Upper lobe of right lung (tissue), 1 donor: Measurements from ENCODE around the gene MYZAP. TPM values are rescaled to one million over a fixed set of nuclear protein-coding genes. Genes with fewer than 3 reads are reported as not detected.

Experiments
- ATAC-seq: fragments of 200-7000 bp; cut with Tn5 transposase; one replicate; pipeline ENCODE4 v1.9.1; 2020; ENCODE audit warnings: mild to moderate bottlenecking, moderate library complexity
- DNase-seq: peaks from one replicate; pipeline ENCODE4 v3.0.0-alpha.2; 2020
- H3K27ac ChIP-seq: fragments of 200-600 bp; one replicate; pipeline ENCODE4 v1.8.0; 2022
- H3K27me3 ChIP-seq: fragments of 200-600 bp; one replicate; pipeline ENCODE4 v1.8.0; 2022; ENCODE audit warnings: mild to moderate bottlenecking
- H3K36me3 ChIP-seq: fragments of 200-600 bp; one replicate; pipeline ENCODE4 v1.8.0; 2022
- H3K4me1 ChIP-seq: fragments of 200-600 bp; one replicate; pipeline ENCODE4 v1.8.0; 2022
- H3K4me3 ChIP-seq: fragments of 200-600 bp; one replicate; pipeline ENCODE4 v1.8.0; 2022; ENCODE audit warnings: mild to moderate bottlenecking
- H3K9me3 ChIP-seq: fragments of 200-600 bp; one replicate; pipeline ENCODE4 v1.8.0; 2022
- intact Hi-C: fragments of 100-400 bp; cut with DNase I; formaldehyde crosslinking; loops from one replicate; pipeline ENCODE4 v1.11.0; 2022
- total RNA-seq: library from RNA; stranded (reverse); fragmentation: NEBNext Ultra II Directional; extraction: Animal tissue kit (Norgen Biotek cat#: 25700); gene quantifications from one replicate; pipeline ENCODE4 v1.2.1, GENCODE V29; 2021
- TF ChIP-seq, protein P1 (sequence below): fragments of 200-600 bp; IDR thresholded peaks from one replicate; pipeline ENCODE4 v1.8.0; 2022; ENCODE audit warnings: antibody characterized with exemption
- donor health status: DM: no; HTN: yes; CAD: no; lungs with severe emphysema.

MYZAP gene
- total RNA-seq, 1 donor from 2014 or later: 30.9 TPM

DNA sequence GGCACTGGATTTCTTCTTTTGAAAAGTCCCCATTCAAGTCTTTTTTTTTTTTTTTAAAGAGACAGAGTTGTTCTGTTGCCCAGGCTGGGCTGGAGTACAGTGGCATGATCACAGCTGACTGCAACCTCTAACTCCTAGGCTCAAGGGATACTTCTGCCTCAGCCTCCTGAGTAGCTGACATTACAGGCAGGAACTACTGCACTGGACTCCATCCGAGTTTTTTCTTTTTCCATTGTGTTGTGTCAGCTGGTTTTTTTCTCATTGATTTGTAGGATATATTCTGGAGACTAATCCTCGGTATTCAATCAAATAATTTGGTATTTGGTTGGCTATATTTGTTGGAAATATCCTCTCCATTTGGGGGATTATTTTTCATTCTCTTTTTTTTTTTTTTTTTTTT, 126.6 kb downstream of the MYZAP start:
- DNase-seq (no peak), ATAC-seq (no peak)
- H3K4me1 ChIP-seq: no peaks in the 10 kb centered on the region
- H3K27ac ChIP-seq: no peak overlapping the region
- no peaks in the 10 kb centered on the region for H3K9me3 ChIP-seq
- intact Hi-C loops: no loop called here
- TF ChIP-seq, protein P1, sequence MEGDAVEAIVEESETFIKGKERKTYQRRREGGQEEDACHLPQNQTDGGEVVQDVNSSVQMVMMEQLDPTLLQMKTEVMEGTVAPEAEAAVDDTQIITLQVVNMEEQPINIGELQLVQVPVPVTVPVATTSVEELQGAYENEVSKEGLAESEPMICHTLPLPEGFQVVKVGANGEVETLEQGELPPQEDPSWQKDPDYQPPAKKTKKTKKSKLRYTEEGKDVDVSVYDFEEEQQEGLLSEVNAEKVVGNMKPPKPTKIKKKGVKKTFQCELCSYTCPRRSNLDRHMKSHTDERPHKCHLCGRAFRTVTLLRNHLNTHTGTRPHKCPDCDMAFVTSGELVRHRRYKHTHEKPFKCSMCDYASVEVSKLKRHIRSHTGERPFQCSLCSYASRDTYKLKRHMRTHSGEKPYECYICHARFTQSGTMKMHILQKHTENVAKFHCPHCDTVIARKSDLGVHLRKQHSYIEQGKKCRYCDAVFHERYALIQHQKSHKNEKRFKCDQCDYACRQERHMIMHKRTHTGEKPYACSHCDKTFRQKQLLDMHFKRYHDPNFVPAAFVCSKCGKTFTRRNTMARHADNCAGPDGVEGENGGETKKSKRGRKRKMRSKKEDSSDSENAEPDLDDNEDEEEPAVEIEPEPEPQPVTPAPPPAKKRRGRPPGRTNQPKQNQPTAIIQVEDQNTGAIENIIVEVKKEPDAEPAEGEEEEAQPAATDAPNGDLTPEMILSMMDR: no peak
- peaks cover 44% of the 10 kb centered on the region for H3K36me3 ChIP-seq
- H3K4me3 ChIP-seq: no peak overlapping the region
- no peaks in the 10 kb centered on the region for H3K27me3 ChIP-seq

- Histone ChIP-seq H3K9me3 (no peaks in the 10 kb centered on the region), H3K36me3 (peaks cover 21% of the 10 kb centered on the region), H3K27ac (no peak overlapping the region), H3K4me1 (no peaks in the 10 kb centered on the region), H3K4me3 (no peak overlapping the region), H3K27me3 (no peaks in the 10 kb centered on the region)
- TF ChIP-seq, protein P1: no peak
- intact Hi-C loops: no loop called here
- DNase-seq (no peak), ATAC-seq (no peak)
Measured at GRCh38 chr15:57720867-57721266, 129.2 kb downstream of the MYZAP start.

DNA sequence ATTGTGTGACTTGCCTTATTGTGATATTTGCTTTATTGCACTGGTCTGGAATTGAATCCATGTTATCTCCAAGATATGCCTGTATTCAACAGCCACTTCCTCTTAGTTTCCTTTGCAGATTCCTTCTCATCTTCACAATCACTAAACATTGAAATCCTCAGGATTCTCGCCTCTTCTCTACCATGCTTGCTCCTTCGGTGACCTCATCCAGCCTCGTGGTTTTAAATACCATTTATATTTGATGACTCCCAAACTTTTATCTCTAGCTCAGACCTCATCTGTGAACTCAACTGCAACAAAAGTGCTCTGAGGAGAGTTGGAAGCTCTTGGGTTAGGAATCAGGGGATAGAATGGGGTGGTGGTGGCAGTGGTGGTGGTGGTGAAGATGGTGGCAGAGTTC, 134.7 kb downstream of the MYZAP start:
- Histone ChIP-seq H3K9me3 (no peaks in the 10 kb centered on the region), H3K27me3 (no peaks in the 10 kb centered on the region), H3K4me1 (no peaks in the 10 kb centered on the region), H3K36me3 (no peaks in the 10 kb centered on the region), H3K27ac (no peak overlapping the region), H3K4me3 (no peak overlapping the region)
- DNase-seq (no peak), ATAC-seq (no peak)
- intact Hi-C loops: no loop called here
- TF ChIP-seq, protein P1: no peak

DNA sequence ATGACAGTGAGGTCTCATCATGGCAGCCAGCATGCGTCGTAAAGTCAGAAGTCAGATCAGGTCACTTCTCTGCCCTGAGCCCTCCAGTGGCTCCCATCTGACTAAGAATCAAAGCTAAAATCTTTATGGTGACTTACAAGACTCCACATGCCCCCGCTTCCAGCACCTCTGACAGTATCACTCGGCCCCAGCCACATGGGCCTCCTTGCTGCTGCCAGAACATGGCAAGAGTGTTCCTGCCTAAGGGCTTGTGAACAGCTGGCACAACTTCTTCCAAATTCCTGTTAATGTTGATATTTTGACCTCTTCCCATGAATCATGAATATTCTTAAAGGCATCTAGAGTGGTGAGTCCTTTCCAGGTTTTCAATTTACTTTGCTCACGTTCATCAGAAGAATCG, 135.3 kb downstream of the MYZAP start:
- TF ChIP-seq, protein P1: no peak
- no peak for DNase-seq
- no peak overlapping the region for H3K4me3 ChIP-seq
- H3K9me3 ChIP-seq: no peaks in the 10 kb centered on the region
- no peaks in the 10 kb centered on the region for H3K27me3 ChIP-seq
- intact Hi-C loops: no loop called here
- H3K4me1 ChIP-seq: peaks cover under 1% of the 10 kb centered on the region
- no peak for ATAC-seq
- no peaks in the 10 kb centered on the region for H3K36me3 ChIP-seq
- no peak overlapping the region for H3K27ac ChIP-seq

DNA sequence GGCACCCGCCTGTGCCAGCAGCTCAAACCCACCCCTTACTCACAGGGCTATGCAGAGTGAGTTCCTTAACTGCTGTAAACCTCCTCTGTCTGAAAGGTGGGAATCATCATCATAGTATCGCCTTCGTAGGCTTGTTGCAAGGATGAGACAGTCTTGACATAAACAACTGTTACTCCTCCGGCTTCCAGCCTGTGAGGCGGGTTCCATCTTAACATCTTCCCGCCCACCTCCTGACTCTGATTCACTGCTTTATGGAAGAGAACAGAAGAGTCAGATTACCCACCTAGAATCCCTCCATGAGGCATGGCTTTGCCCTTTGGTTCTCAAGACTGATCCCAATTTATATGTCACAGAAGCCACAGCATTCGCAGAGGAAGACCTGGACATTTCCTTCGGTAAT, 136.7 kb downstream of the MYZAP start:
- Histone ChIP-seq H3K4me3 (no peak overlapping the region), H3K27ac (no peak overlapping the region), H3K27me3 (no peaks in the 10 kb centered on the region), H3K4me1 (peaks cover 9% of the 10 kb centered on the region), H3K9me3 (no peaks in the 10 kb centered on the region), H3K36me3 (no peaks in the 10 kb centered on the region)
- TF ChIP-seq, protein P1: no peak
- DNase-seq (no peak), ATAC-seq (no peak)
- intact Hi-C loops: no loop called here

DNA sequence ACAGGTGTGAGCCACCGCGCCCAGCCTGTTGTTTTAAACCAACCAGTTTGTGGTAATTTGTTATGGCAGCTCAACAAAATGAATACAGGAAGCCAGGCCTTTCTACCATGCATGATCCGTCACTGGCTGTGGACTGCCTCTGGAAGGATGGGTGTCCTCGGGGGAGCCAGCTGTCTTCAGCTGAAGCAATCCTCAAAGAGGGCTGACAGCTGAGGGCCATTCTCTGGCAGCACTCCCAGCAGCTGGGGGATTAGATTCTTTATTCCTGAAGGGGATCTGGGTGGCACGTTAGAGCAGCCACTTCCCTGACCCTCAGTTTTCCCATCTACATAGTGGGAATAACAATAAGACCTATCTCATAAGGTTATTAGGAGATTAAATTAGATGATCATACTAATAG, 139.2 kb downstream of the MYZAP start:
- Histone ChIP-seq H3K27ac (no peak overlapping the region), H3K4me3 (no peak overlapping the region), H3K27me3 (no peaks in the 10 kb centered on the region), H3K36me3 (no peaks in the 10 kb centered on the region), H3K4me1 (peaks cover 9% of the 10 kb centered on the region), H3K9me3 (no peaks in the 10 kb centered on the region)
- DNase-seq: no peak
- intact Hi-C loops: no loop called here
- TF ChIP-seq, protein P1: no peak
- ATAC-seq: no peak
